NCI-H2171 (cell line): ENCODE measurements around the gene STX8.
"Not testable (repeated sequence)": the region's sequence is repeated elsewhere in the genome, so short reads cannot be mapped to it uniquely, and the experiment has no call there.

Experiments
- DNase-seq: peaks from one replicate; lab custom pipeline; 2025; lab: John Stamatoyannopoulos, UW

Gene STX8

DNA sequence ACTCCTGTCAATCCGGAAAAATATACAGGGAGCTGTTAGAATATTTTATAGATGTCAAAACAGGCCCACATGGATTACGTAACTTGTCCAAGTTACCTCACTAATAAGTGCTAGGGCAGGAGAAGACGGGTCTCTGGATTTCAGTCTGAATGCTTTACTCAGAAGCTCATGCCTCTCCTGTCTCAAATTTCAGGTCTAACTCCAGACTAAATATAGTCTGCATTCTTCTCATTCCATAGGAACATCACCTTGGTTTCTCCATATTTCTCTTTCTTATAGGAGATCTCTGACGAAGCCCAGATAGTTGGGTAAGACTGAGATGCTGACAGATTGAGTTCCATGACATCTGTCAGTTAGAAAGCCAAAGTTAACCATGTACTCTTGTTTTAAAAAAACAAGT, 174.2 kb downstream of the STX8 start:
- DNase-seq, result no peak

DNA sequence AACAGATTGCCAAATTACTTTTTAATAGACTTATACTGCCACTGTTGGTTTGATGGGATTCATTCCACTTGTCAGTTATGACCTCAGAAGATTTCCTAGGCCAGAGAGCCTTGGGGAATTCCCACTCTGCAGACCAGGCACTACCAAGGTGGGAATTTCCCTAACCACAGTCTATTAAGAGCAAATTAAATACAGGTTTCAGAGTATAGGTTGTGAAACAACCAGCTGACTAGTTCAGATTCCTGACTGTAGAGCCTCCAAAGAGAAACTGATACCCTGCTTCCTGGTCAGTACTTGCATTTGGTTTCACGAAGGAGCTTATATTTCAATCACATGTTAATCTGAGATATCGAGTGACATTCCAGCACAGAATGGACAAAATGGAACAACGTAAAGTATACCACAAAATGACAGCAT, 186.5 kb downstream of the STX8 start:
- no peak for DNase-seq

GRCh38 chr17:9386401-9386800, 189.2 kb downstream of the STX8 start:
- DNase-seq, result no peak

GRCh38 chr17:9383826-9384225, 191.8 kb downstream of the STX8 start:
- no peak for DNase-seq

GRCh38 chr17:9382626-9383025, 193.0 kb downstream of the STX8 start:
- no peak for DNase-seq

DNA sequence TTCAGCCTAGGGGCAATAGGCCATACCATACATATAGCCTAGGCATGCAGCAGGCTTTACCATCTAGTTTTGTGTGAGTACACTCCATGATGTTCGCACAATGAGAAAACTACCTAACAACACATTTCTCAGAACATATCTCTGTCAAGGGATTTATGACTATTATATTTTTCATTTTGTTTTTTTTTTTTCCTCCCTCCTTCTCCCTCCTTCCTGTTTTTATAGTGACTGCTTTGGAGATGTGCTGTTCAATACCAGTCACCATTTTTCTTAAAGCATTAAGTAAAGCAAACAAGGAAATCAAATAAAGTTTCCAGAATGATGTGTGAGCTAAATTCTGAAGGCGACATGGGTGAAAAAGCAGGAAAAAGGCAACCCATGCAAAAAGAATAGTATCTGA, 194.6 kb downstream of the STX8 start:
- no peak for DNase-seq

DNA sequence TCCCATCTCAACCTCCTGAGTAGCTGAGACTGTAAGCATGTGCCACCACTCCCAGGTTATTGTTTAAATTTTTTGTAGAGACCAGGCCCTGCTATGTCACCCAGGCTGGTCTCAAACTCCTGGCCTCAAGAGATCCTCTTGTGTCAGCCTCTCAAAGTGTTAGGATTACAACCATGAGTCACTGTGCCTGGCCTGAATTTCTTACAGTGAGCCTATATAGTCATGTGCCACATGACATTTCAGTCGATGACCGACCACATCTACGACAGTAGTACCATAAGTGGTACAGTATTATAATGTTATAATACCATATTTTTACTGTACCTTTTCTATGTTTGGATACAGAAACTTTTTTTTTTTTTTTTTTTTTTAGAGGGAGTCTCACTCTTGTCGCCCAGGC, 195.3 kb downstream of the STX8 start:
- no peak for DNase-seq

DNA sequence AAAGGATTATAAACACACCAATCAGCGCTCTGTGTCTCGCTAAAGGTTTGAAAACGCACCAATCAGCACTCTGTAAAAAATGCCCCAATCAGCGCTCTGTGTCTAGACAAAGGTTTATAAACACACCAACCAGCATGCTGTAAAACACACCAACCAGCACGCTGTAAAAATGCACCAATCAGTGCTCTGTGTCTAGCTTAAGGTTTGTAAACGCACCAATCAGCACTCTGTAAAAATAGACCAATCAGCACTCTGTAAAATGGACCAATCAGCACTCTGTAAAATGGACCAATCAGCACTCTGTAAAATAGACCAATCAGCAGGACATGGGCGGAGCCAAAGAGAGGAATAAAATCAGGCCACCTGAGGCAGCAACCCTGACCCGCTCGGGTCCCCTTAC, 199.4 kb downstream of the STX8 start:
- not testable (repeated sequence) for DNase-seq

- no peak for DNase-seq
These were observed 204.6 kb downstream of the STX8 start for GRCh38 chr17:9371019-9371418.

GRCh38 chr17:9370467-9370866, 205.2 kb downstream of the STX8 start:
- no peak for DNase-seq

DNA sequence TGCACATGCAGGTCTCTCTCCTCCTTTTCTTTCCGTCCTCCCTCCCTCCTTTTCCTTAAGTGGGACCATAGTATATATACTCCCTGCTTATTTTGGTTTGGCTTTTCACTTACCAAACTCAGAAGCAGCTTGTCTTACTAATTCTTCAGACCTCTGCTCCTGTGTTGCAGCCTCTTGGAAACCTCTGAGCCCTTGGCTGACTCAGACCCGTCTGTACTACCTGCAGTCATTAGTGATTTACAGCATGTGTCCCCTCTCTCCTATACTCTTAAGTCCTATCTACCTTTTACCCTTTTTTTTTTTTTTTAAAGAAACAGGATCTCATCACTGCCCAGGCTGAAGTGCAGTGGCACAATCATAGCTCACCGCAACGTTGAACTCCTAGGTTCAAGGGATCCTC, 207.0 kb downstream of the STX8 start:
- DNase-seq, result no peak

- no peak for DNase-seq
These were observed 208.5 kb downstream of the STX8 start for GRCh38 chr17:9367156-9367555.

DNA sequence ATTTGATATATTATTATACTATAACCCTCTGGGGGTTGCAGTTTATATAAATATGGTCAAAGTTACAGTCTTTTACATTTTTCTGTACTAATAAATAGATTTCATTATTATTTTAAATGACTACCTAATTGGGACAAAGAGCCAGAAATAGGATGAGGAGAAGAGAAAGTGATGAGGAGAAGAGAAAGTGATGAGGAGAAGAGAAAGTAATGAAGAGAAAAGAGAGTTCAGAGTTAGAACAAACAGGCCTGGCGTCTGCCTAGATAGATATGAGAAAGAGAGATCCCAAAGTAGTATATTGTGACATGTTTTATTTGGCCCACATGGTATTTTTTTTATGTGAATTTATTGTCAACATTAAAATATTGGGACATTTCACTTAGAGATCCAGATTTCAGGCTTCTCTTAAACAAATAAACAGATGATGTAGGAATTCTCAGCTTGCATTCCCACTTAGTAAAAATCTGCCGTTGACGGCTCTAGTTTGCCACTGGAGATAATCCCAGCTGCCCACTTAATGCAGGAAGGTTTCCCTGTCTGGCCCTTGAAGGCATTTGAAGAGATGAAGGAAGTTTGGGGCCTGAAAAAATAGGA, 210.7 kb downstream of the STX8 start:
- DNase-seq, result no peak

DNA sequence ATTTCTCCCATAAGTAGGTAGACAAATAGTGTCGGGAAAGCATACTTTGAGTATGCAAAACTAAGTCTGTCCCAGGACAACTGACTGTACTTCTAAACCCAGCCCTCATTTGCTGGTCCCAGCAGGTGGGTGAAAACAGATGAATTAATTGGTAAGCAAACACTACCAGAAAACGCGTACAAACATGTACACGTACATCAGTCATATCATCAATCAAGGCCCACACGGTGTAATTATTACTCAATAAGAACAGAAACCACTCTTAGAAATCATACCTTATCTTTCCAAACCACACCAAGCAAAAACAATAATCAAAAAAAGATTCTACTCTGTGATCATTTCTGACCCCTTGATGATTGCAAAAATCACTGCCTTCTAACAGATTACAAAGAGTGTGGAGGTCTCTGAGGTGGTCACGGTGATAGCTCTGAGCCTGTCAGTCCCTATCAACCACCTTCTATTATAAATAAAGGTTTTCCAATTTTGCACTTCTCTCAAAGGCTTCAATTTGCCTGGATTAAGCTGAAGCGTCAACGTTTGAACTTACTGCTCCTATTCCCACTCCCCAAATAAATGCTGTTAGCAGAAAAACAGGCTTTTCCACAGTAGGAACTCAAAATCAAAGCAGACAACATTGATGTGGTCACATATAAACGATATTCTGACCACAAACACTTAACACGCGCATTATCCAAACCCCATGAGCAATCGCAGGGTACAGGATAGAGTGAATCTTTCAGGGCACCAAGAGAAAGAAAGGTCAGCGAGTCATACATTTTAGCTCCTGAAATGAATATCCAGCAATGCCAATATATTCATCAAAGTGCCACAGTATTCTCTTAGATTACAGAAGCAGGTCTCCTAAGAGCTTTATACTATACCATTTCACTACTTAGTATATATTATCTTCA, 211.9 kb downstream of the STX8 start:
- DNase-seq, result no peak

- no peak for DNase-seq
These were observed 214.2 kb downstream of the STX8 start for GRCh38 chr17:9361188-9361955.

- no peak for DNase-seq
These were observed 214.9 kb downstream of the STX8 start for GRCh38 chr17:9360677-9361081.

DNA sequence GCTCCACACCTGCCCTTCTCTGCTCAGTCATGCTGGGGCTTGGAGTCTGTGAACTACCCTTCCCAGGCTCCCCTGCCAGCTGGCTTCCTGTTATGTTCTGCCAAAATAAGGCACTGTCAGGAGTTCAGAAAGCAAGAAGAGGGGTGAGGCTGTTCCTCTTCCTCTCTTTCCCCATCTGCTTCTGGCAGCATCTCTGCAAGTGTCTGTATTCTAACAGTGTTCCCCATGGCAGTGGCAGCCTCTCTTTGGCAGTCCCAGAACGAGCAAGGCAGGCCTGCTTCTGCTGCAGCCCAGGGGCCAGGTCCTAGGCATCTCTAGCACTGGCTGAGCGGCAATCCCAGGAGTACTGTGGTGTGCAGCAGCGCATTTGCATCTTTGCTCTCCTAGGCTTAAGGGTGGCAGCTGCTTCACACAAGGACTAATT, 219.1 kb downstream of the STX8 start:
- DNase-seq, result no peak

DNA sequence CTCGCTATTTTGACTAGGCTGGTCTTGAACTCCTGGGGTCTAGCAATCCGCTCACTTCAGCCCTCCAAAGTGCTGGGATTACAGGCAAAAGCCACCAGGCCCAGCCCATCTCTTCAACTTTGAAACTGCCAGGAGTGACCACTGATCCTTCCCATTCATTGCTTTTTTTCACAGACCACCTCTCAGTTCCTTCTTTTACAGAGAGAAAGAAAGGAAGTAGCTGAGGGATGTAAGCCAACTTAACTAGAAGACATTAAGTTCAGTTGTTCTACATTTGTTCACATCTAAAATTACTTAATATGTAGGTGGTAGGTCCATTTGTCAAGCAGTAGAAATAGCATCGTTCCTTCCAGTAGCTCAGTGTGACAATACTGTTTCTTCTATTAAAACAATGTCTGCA, 219.8 kb downstream of the STX8 start:
- no peak for DNase-seq

DNA sequence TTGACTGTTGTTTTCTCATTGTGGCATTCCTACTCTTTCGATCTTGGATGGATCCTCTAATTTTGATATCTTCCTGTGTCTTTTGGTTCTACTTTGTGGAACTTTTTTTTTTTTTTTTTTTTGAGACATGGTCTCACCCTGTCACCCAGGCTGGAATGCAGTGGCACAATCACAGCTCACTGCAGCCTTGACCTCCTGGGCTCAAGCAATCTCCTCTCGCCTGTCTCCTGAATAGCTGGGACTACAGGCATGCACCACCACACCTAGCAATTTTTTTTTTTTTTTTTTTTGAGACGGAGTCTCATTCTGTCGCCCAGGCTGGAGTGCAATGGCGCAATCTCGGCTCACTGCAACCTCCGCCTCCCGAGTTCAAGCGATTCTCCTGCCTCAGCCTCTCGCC, 220.4 kb downstream of the STX8 start:
- not testable (repeated sequence) for DNase-seq

- DNase-seq, result no peak
These were observed 225.5 kb downstream of the STX8 start for GRCh38 chr17:9350080-9350479.

DNA sequence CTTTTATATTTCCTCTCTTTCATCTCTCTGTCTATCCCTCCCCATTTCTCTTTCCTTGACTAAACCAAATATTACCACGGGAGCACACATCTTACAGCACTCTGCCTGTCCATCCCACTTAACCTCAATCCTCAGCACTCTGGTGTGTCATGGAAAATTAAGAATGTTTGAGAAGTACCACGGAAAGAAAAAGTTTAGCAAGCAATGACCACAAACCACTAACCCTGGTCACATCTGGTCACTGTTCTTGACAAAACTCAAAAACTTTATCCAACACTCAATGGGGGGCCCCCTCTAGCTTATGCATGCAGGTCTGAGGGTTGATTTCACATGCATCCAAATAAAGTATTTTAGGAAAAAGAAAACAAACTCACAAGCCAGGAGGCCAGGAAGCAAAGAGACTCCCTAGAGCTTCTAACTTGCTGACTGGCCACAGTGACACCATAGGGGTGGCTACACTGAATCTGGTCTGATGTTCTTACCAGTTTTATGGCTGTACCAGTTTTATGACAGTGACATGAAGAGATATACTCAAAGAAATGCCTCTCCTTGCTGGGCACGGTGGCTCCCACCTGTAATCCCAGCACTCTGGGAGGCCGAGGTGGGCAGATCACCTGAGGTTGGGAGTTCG, 229.2 kb downstream of the STX8 start:
- DNase-seq, result no peak

GRCh38 chr17:9343516-9343915, 232.1 kb downstream of the STX8 start:
- DNase-seq, result no peak
